Adipocyte (in vitro differentiated cells): ENCODE results near the gene DCLK1.

Source experiments
- DNase-seq: peaks from one replicate; pipeline ENCODE4 v3.0.0-alpha.2; 2015; ENCODE audit warnings: low read depth
- H3K27me3 ChIP-seq: replicated peaks from 2 replicates; pipeline ENCODE4 v1.7.0; 2013; ENCODE audit warnings: mild to moderate bottlenecking, low read length, moderate library complexity; ENCODE audit not compliant: control insufficient read depth, insufficient read depth
- H3K36me3 ChIP-seq: 2 replicates; pipeline ENCODE4 v1.7.0; 2013; ENCODE audit warnings: low read length, mild to moderate bottlenecking, moderate library complexity; ENCODE audit not compliant: control insufficient read depth, insufficient read depth, severe bottlenecking
- H3K4me1 ChIP-seq: 2 replicates; pipeline ENCODE4 v1.7.0; 2013; ENCODE audit warnings: mild to moderate bottlenecking, low read length, moderate library complexity; ENCODE audit not compliant: control insufficient read depth, insufficient read depth
- H3K4me3 ChIP-seq: 2 replicates; pipeline ENCODE4 v1.7.0; 2013; ENCODE audit warnings: mild to moderate bottlenecking, low read length, moderate library complexity
- H3K9ac ChIP-seq: 2 replicates; pipeline ENCODE4 v1.7.0; 2013; ENCODE audit warnings: mild to moderate bottlenecking, low read length, moderate library complexity
- H3K9me3 ChIP-seq: 2 replicates; pipeline ENCODE4 v1.7.0; 2013; ENCODE audit warnings: mild to moderate bottlenecking, low read length, moderate library complexity; ENCODE audit not compliant: control insufficient read depth

DCLK1 gene

GRCh38 chr13:35732565-35732964 lies 398.6 kb downstream of the DCLK1 start:
- H3K4me3 ChIP-seq = no peak overlapping the region

GRCh38 chr13:35731471-35731870 lies 399.7 kb downstream of the DCLK1 start:
- H3K27me3 ChIP-seq = no peaks in the 10 kb centered on the region
- no peak overlapping the region for H3K9ac ChIP-seq
- no peak for DNase-seq
- peaks cover 16% of the 10 kb centered on the region for H3K4me1 ChIP-seq
- no peaks in the 10 kb centered on the region for H3K36me3 ChIP-seq
- no peaks in the 10 kb centered on the region for H3K9me3 ChIP-seq
- H3K4me3 ChIP-seq = no peak overlapping the region

More at GRCh38 chr13:35732565-35732964, 398.6 kb downstream of the DCLK1 start:
- no peak overlapping the region for H3K9ac ChIP-seq
- peaks cover 16% of the 10 kb centered on the region for H3K4me1 ChIP-seq
- H3K36me3 ChIP-seq = no peaks in the 10 kb centered on the region
- no peaks in the 10 kb centered on the region for H3K27me3 ChIP-seq
- DNase-seq = no peak
- H3K9me3 ChIP-seq = no peaks in the 10 kb centered on the region

GRCh38 chr13:35729926-35730627 lies 401.1 kb downstream of the DCLK1 start:
- no peak for DNase-seq
- H3K4me1 ChIP-seq = peaks cover 16% of the 10 kb centered on the region

GRCh38 chr13:35727881-35728280 lies 403.3 kb downstream of the DCLK1 start:
- Histone ChIP-seq H3K9ac (no peak overlapping the region), H3K36me3 (no peaks in the 10 kb centered on the region), H3K9me3 (no peaks in the 10 kb centered on the region), H3K4me1 (peaks cover 23% of the 10 kb centered on the region), H3K27me3 (no peaks in the 10 kb centered on the region), H3K4me3 (no peak overlapping the region)
- DNase-seq = no peak

More at GRCh38 chr13:35729926-35730627, 401.1 kb downstream of the DCLK1 start:
- H3K4me3 ChIP-seq = no peak overlapping the region
- no peaks in the 10 kb centered on the region for H3K9me3 ChIP-seq
- no peaks in the 10 kb centered on the region for H3K27me3 ChIP-seq
- H3K9ac ChIP-seq = no peak overlapping the region
- no peaks in the 10 kb centered on the region for H3K36me3 ChIP-seq

GRCh38 chr13:35724446-35724845 lies 406.7 kb downstream of the DCLK1 start:
- Histone ChIP-seq H3K4me1 (peaks cover 27% of the 10 kb centered on the region), H3K27me3 (no peaks in the 10 kb centered on the region), H3K9me3 (no peaks in the 10 kb centered on the region), H3K36me3 (no peaks in the 10 kb centered on the region), H3K9ac (peak overlapping the region; percentile 20), H3K4me3 (peak overlapping the region; percentile 67)
- DNase-seq = no peak

GRCh38 chr13:35723821-35724220 lies 407.4 kb downstream of the DCLK1 start:
- peak; percentile 55 for DNase-seq
- Histone ChIP-seq H3K4me3 (peak overlapping the region; percentile 67), H3K9me3 (no peaks in the 10 kb centered on the region), H3K4me1 (peaks cover 27% of the 10 kb centered on the region), H3K36me3 (no peaks in the 10 kb centered on the region), H3K9ac (peak overlapping the region; percentile 20), H3K27me3 (no peaks in the 10 kb centered on the region)

GRCh38 chr13:35723053-35723461 lies 408.1 kb downstream of the DCLK1 start:
- DNase-seq = peak; percentile 68
- H3K4me3 ChIP-seq = peak overlapping the region; percentile 67
- H3K27me3 ChIP-seq = no peaks in the 10 kb centered on the region
- H3K4me1 ChIP-seq = peaks cover 27% of the 10 kb centered on the region
- H3K9ac ChIP-seq = peak overlapping the region; percentile 20
- no peaks in the 10 kb centered on the region for H3K9me3 ChIP-seq
- no peaks in the 10 kb centered on the region for H3K36me3 ChIP-seq

- DNase-seq = no peak
- H3K27me3 ChIP-seq = no peaks in the 10 kb centered on the region
- no peak overlapping the region for H3K9ac ChIP-seq
- no peak overlapping the region for H3K4me3 ChIP-seq
- H3K36me3 ChIP-seq = no peaks in the 10 kb centered on the region
- H3K4me1 ChIP-seq = peaks cover 27% of the 10 kb centered on the region
- no peaks in the 10 kb centered on the region for H3K9me3 ChIP-seq
Observed at GRCh38 chr13:35722458-35723052, 408.6 kb downstream of the DCLK1 start.

- Histone ChIP-seq H3K4me1 (peaks cover 33% of the 10 kb centered on the region), H3K9me3 (no peaks in the 10 kb centered on the region), H3K4me3 (peak overlapping the region; percentile 54), H3K27me3 (no peaks in the 10 kb centered on the region), H3K36me3 (no peaks in the 10 kb centered on the region), H3K9ac (no peak overlapping the region)
- peak; percentile 83 for DNase-seq
Observed at GRCh38 chr13:35720690-35721554, 410.3 kb downstream of the DCLK1 start.

GRCh38 chr13:35720290-35720689 lies 410.9 kb downstream of the DCLK1 start:
- no peak overlapping the region for H3K9ac ChIP-seq
- peaks cover 34% of the 10 kb centered on the region for H3K4me1 ChIP-seq
- no peaks in the 10 kb centered on the region for H3K36me3 ChIP-seq
- H3K27me3 ChIP-seq = no peaks in the 10 kb centered on the region
- no peak overlapping the region for H3K4me3 ChIP-seq
- DNase-seq = no peak
- no peaks in the 10 kb centered on the region for H3K9me3 ChIP-seq
